Dedifferentiated amniotic fluid mesenchymal stem cell (primary cell): ENCODE data around the gene ARL4C.

ENCODE experiments used
- DNase-seq: peaks from one replicate; pipeline ENCODE4 v3.0.0-alpha.2; 2016; ENCODE audit errors: extremely low spot score

ARL4C gene

GRCh38 chr2:234500394-234501006, 3.6 kb upstream of the ARL4C start:
- DNase-seq, result peak; percentile 51

- no peak for DNase-seq
Measured at GRCh38 chr2:234497594-234498235, 834 bp upstream of the ARL4C start.

GRCh38 chr2:234496055-234496834, 636 bp downstream of the ARL4C start:
- DNase-seq, result no peak

GRCh38 chr2:234495251-234496054, 1.4 kb downstream of the ARL4C start:
- no peak for DNase-seq

GRCh38 chr2:234494361-234495250, 2.3 kb downstream of the ARL4C start:
- no peak for DNase-seq

GRCh38 chr2:234493796-234494195, 3.1 kb downstream of the ARL4C start:
- no peak for DNase-seq

- DNase-seq, result no peak
Measured at GRCh38 chr2:234492717-234493485, 4.0 kb downstream of the ARL4C start.

GRCh38 chr2:234491897-234492296, 5.0 kb downstream of the ARL4C start:
- no peak for DNase-seq

GRCh38 chr2:234491281-234491680, 5.6 kb downstream of the ARL4C start:
- DNase-seq, result no peak

GRCh38 chr2:234490271-234491091, 6.4 kb downstream of the ARL4C start:
- DNase-seq, result no peak

GRCh38 chr2:234488913-234489451, 7.9 kb downstream of the ARL4C start:
- no peak for DNase-seq

- no peak for DNase-seq
Measured at GRCh38 chr2:234488486-234488885, 8.4 kb downstream of the ARL4C start.

- no peak for DNase-seq
Measured at GRCh38 chr2:234487356-234487755, 9.5 kb downstream of the ARL4C start.

- no peak for DNase-seq
Measured at GRCh38 chr2:234483568-234484251, 13.2 kb downstream of the ARL4C start.

- no peak for DNase-seq
Measured at GRCh38 chr2:234481301-234481700, 15.6 kb downstream of the ARL4C start.

- no peak for DNase-seq
Measured at GRCh38 chr2:234480337-234480736, 16.5 kb downstream of the ARL4C start.

GRCh38 chr2:234479465-234479864, 17.4 kb downstream of the ARL4C start:
- DNase-seq, result no peak

GRCh38 chr2:234478121-234478858, 18.6 kb downstream of the ARL4C start:
- DNase-seq, result no peak
